PC-9 (cell line): ENCODE data around the gene ELMOD1. TPM values are rescaled to one million over a fixed set of nuclear protein-coding genes. Genes with fewer than 3 reads are reported as not detected.

Experiments used
- BruUV-seq: library from RNA; stranded (reverse); fragments of 400-500 nt; replicated peaks from 2 replicates; lab custom pipeline; 2021; lab: Mats Ljungman, UMichigan
- CTCF ChIA-PET: fragments of 300-600 bp; sonication (Branson Sonifier 250); formaldehyde crosslinking; loops from one replicate; lab custom pipeline; 2022; ENCODE audit warnings: antibody characterized with exemption; lab: Charles Lee
- POLR2A ChIA-PET: fragments of 300-600 bp; sonication (Branson Sonifier 250); formaldehyde crosslinking; loops from one replicate; lab custom pipeline; 2022; ENCODE audit warnings: antibody characterized with exemption; ENCODE audit not compliant: unreplicated experiment; lab: Charles Lee
- DNase-seq, 2 experiments: peaks; one replicate each; pipeline versions ENCODE4 v3.0.0 to v3.0.0-alpha.2; 2015 to 2022; ENCODE audit warnings: mixed read lengths in 1 of 2
- H2AFZ ChIP-seq: fragments of 200-600 bp; sonication (generic); 2 replicates; pipeline ENCODE4 v1.8.1; 2017; ENCODE audit warnings: antibody characterized with exemption
- H3F3A ChIP-seq: fragments of 200-600 bp; sonication (generic); 2 replicates; pipeline ENCODE4 v1.8.1; 2017; ENCODE audit warnings: antibody characterized with exemption, mild to moderate bottlenecking, low read depth; ENCODE audit not compliant: insufficient read depth
- H3K27ac ChIP-seq: fragments of 200-600 bp; sonication (generic); 2 replicates; pipeline ENCODE4 v1.6.1; 2016; ENCODE audit warnings: mixed run types
- H3K27me3 ChIP-seq: fragments of 200-600 bp; sonication (generic); 2 replicates; pipeline ENCODE4 v1.6.1; 2016; ENCODE audit warnings: low read depth, mixed run types; ENCODE audit not compliant: insufficient read depth
- H3K36me3 ChIP-seq: fragments of 200-600 bp; sonication (generic); 2 replicates; pipeline ENCODE4 v1.6.1; 2016; ENCODE audit warnings: low read depth, mixed run types
- H3K4me1 ChIP-seq: fragments of 200-600 bp; sonication (generic); replicated peaks from 2 replicates; pipeline ENCODE4 v1.6.1; 2016; ENCODE audit warnings: mixed run types; ENCODE audit not compliant: insufficient read depth
- H3K4me2 ChIP-seq: fragments of 200-600 bp; sonication (generic); 2 replicates; pipeline ENCODE4 v1.6.1; 2017; ENCODE audit warnings: mixed run types
- H3K4me3 ChIP-seq: fragments of 200-600 bp; sonication (generic); 2 replicates; pipeline ENCODE4 v1.6.1; 2016; ENCODE audit warnings: mixed run types
- H3K79me2 ChIP-seq: fragments of 200-600 bp; sonication (generic); 2 replicates; pipeline ENCODE4 v1.6.1; 2017; ENCODE audit warnings: low read depth, mixed run types
- H3K9me2 ChIP-seq: fragments of 200-600 bp; sonication (generic); 2 replicates; pipeline ENCODE4 v1.8.1; 2017; ENCODE audit warnings: mild to moderate bottlenecking; ENCODE audit not compliant: insufficient read depth
- H3K9me3 ChIP-seq: fragments of 200-600 bp; sonication (generic); 2 replicates; pipeline ENCODE4 v1.8.1; 2016; ENCODE audit warnings: low read depth; ENCODE audit not compliant: insufficient read depth
- H4K20me1 ChIP-seq: fragments of 200-600 bp; sonication (generic); 2 replicates; pipeline ENCODE4 v1.8.1; 2017; ENCODE audit not compliant: insufficient read depth
- EZH2 ChIP-seq: fragments of 200-600 bp; sonication (generic); IDR thresholded peaks from 2 replicates; pipeline ENCODE4 v1.8.0; 2017; ENCODE audit warnings: antibody characterized with exemption, low read depth
- intact Hi-C: fragments of 100-400 bp; cut with micrococcal nuclease; formaldehyde crosslinking; loops from one replicate; pipeline ENCODE4 v1.10.0; 2022; ENCODE audit not compliant: unreplicated experiment
- total RNA-seq: library from RNA; stranded (reverse); gene quantifications from 2 replicates; pipeline ENCODE4 v1.2.3, GENCODE V29; 2021
- TF ChIP-seq, protein P1 (sequence below): fragments of 200-600 bp; sonication (generic); conservative IDR thresholded peaks from 2 replicates; pipeline ENCODE4 v1.6.1; 2017; ENCODE audit warnings: mixed run types, antibody characterized with exemption, mild to moderate bottlenecking, moderate library complexity

ELMOD1 gene
- total RNA-seq, 1 experiment from 2014 or later, result not detected

- Histone ChIP-seq H3K27ac (no peak overlapping the region), H3K27me3 (no peaks in the 10 kb centered on the region), H2AFZ (no peak overlapping the region), H3K9me2 (no peaks in the 10 kb centered on the region), H3K9me3 (no peaks in the 10 kb centered on the region), H4K20me1 (no peaks in the 10 kb centered on the region), H3K4me3 (no peak overlapping the region), H3K4me1 (peaks cover 4% of the 10 kb centered on the region; the same call in 1 of the 2 replicates), H3K36me3 (no peaks in the 10 kb centered on the region), H3K4me2 (no peak overlapping the region), H3F3A (no peaks in the 10 kb centered on the region), H3K79me2 (no peaks in the 10 kb centered on the region)
- CTCF ChIA-PET, result no interaction called here
- DNase-seq, result no peak
- intact Hi-C loops, result no loop called here
- TF ChIP-seq EZH2, result no peak
- TF ChIP-seq, protein P1, sequence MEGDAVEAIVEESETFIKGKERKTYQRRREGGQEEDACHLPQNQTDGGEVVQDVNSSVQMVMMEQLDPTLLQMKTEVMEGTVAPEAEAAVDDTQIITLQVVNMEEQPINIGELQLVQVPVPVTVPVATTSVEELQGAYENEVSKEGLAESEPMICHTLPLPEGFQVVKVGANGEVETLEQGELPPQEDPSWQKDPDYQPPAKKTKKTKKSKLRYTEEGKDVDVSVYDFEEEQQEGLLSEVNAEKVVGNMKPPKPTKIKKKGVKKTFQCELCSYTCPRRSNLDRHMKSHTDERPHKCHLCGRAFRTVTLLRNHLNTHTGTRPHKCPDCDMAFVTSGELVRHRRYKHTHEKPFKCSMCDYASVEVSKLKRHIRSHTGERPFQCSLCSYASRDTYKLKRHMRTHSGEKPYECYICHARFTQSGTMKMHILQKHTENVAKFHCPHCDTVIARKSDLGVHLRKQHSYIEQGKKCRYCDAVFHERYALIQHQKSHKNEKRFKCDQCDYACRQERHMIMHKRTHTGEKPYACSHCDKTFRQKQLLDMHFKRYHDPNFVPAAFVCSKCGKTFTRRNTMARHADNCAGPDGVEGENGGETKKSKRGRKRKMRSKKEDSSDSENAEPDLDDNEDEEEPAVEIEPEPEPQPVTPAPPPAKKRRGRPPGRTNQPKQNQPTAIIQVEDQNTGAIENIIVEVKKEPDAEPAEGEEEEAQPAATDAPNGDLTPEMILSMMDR, result no peak
- POLR2A ChIA-PET, result no interaction called here
- BruUV-seq, result no TSS peak
Measured at GRCh38 chr11:107581147-107581546, 9.8 kb upstream of the ELMOD1 start.

- TF ChIP-seq, protein P1, result no peak
- TF ChIP-seq EZH2, result no peak
- Histone ChIP-seq H3K4me2 (no peak overlapping the region), H3F3A (no peaks in the 10 kb centered on the region), H3K9me3 (no peaks in the 10 kb centered on the region), H3K4me1 (no peaks in the 10 kb centered on the region), H3K9me2 (no peaks in the 10 kb centered on the region), H3K4me3 (no peak overlapping the region), H2AFZ (no peak overlapping the region), H3K36me3 (no peaks in the 10 kb centered on the region), H3K27me3 (no peaks in the 10 kb centered on the region), H4K20me1 (no peaks in the 10 kb centered on the region), H3K79me2 (no peaks in the 10 kb centered on the region), H3K27ac (no peak overlapping the region)
- BruUV-seq, result no TSS peak
- ChIA-PET POLR2A (no interaction called here), CTCF (interaction anchor here (0.6 kb wide), 1 partner anchor 35 kb away, joined by 5 read pairs; no protein-coding TSS in a partner anchor)
- intact Hi-C loops, result no loop called here
- DNase-seq, result no peak
Measured at GRCh38 chr11:107583629-107584195, 7.2 kb upstream of the ELMOD1 start.

- H3K36me3 ChIP-seq, result no peaks in the 10 kb centered on the region
- H3K4me1 ChIP-seq, result no peaks in the 10 kb centered on the region
- H3K9me2 ChIP-seq, result no peaks in the 10 kb centered on the region
- H2AFZ ChIP-seq, result no peak overlapping the region
- peaks cover 8% of the 10 kb centered on the region; the same call in 1 of the 2 replicates for H3K27me3 ChIP-seq
- H3K27ac ChIP-seq, result no peak overlapping the region
- no peaks in the 10 kb centered on the region for H3F3A ChIP-seq
- no peaks in the 10 kb centered on the region for H3K79me2 ChIP-seq
- no TSS peak for BruUV-seq
- ChIA-PET CTCF (no interaction called here), POLR2A (no interaction called here)
- no peak overlapping the region for H3K4me2 ChIP-seq
- H4K20me1 ChIP-seq, result no peaks in the 10 kb centered on the region
- intact Hi-C loops, result no loop called here
- DNase-seq, result no peak
- no peaks in the 10 kb centered on the region for H3K9me3 ChIP-seq
- TF ChIP-seq, protein P1, result no peak
- no peak for TF ChIP-seq EZH2
- no peak overlapping the region for H3K4me3 ChIP-seq
Measured at GRCh38 chr11:107587306-107587979, 3.5 kb upstream of the ELMOD1 start.
